ENCODE measurements around the gene WDFY4.
A peak's percentile ranks its signal among the peaks of the same experiment; 100 is the strongest.

Gene WDFY4

DNA sequence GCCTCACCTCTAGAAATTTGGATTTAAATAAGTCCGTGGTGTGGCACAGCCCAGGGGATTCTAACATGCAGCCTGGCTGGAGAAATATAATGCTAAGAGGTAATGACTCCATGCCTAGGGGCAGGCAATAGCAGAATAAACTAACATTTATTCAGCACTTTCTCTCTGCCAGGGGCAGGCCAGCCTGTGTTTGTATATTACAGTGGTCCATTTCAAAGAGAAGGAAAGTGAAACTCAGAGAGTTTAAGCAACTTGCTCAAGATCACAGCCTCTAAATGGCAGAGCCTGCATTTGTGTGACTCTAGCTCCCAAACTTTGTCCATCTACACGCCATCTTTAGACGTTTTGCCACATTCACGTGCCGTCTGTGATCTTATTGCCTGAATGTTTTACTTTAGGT lies 261.7 kb downstream of the WDFY4 start:
- TF ChIP-seq, protein P1, sequence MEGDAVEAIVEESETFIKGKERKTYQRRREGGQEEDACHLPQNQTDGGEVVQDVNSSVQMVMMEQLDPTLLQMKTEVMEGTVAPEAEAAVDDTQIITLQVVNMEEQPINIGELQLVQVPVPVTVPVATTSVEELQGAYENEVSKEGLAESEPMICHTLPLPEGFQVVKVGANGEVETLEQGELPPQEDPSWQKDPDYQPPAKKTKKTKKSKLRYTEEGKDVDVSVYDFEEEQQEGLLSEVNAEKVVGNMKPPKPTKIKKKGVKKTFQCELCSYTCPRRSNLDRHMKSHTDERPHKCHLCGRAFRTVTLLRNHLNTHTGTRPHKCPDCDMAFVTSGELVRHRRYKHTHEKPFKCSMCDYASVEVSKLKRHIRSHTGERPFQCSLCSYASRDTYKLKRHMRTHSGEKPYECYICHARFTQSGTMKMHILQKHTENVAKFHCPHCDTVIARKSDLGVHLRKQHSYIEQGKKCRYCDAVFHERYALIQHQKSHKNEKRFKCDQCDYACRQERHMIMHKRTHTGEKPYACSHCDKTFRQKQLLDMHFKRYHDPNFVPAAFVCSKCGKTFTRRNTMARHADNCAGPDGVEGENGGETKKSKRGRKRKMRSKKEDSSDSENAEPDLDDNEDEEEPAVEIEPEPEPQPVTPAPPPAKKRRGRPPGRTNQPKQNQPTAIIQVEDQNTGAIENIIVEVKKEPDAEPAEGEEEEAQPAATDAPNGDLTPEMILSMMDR (IDR thresholded peaks at IDR 0.05; ENCODE audit: low read depth, low read length, missing control alignments), result no peak
- DNase-seq (ENCODE audit: low read depth), result no peak
- H3K4me3 ChIP-seq (ENCODE audit: low read depth, low read length), result no peak overlapping the region
- in situ Hi-C loops (cut with HindIII; ENCODE audit: low sequenced_read_pairs), result no loop called here

DNA sequence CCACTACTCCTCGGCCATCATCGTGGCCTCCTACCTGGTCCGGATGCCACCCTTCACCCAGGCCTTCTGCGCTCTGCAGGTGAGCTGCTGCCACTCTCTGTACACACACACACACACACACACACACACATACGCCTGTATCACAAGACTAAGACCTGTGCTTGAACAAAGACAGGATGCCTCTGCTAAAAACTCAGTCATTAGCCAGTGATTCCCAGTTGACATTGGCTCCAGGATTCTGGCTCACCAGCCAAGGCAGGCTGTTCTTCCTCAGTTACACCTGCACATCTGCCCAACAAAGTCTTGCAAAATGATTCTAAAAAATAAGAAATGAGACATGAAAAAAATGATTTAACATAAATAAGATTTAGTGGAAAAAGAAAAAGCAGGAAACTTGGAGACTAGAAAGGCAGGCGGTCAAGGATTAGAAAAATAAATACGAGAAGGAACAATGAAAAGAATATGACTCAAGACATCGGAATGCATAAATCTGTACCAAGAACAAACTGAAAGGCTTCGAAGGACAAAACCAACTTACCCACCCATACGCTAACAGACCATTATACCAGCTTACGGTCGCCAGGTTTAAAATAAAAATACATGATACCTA lies 262.3 kb downstream of the WDFY4 start:
- peak; percentile 33 for DNase-seq (ENCODE audit: low read depth)
- in situ Hi-C loops (cut with HindIII; ENCODE audit: low sequenced_read_pairs), result no loop called here
- no peak overlapping the region for H3K4me3 ChIP-seq (ENCODE audit: low read depth, low read length)
- TF ChIP-seq, protein P1 (IDR thresholded peaks at IDR 0.05; ENCODE audit: low read depth, low read length, missing control alignments), result no peak

DNA sequence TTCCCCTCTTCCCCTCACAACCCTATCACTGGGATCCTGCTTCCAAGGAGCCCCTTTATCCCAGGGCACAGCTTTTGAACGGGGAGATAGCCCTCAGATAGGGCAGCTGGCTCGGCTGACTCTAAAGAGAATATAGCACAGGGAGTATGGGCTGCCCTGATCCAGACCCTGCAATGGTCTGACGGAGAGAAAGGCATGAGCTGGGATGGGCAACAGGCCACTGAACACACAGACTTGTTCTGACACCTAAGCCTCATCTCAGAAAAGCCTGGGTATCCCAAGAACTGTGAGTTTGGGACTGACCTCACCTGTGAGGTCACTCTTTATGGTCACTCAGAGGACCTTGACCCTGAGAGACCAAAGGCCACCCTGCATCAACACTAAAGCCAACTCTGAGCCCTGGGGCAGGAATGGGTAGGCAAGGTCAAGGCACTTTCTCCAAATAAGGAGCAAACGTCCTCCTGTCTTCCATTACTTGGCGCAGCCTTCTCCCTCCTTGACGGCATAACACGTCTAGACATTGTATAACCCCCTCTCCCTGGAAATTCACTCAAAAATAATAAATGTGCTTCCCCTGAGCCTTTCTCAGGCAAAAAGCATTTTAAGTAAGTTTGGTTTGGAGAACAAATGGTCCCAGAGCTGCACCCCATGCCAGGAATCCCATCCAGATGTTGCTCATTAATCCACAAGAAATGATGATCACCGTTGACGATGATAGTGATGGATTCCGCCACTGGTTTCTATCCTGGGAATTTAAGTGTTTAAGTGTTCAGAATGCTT lies 263.2 kb downstream of the WDFY4 start:
- DNase-seq (ENCODE audit: low read depth), result no peak
- H3K4me3 ChIP-seq (ENCODE audit: low read depth, low read length), result no peak overlapping the region
- in situ Hi-C loops (cut with HindIII; ENCODE audit: low sequenced_read_pairs), result no loop called here
- TF ChIP-seq, protein P1 (IDR thresholded peaks at IDR 0.05; ENCODE audit: low read depth, low read length, missing control alignments), result no peak

DNA sequence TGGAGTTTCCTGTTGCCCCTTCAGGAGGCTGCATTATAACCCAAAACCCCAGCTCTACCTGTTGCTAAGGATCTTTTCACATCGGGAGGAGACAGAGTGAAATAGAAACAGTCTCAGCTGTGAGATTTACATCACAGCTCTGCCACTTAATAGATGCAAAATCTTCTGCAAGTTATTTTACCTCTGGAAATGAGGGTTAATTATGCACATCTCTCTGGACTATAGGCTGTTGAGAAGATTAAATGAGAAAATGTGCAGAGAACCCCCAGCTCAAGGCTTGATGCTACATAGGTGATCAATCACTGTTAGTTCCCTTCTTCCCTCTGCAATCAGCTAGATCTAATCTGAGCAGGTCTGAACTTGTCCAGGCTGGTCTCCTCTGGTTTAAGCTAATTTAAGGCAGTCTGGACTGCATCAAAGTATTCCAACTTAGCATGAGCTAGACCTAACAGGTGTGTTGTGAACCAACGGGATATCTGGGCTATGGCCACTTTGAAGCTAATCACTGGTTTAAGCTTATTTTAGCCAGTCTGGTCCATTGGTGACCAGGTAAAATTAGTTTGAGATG lies 263.9 kb downstream of the WDFY4 start:
- TF ChIP-seq, protein P1 (IDR thresholded peaks at IDR 0.05; ENCODE audit: low read depth, low read length, missing control alignments), result no peak
- in situ Hi-C loops (cut with HindIII; ENCODE audit: low sequenced_read_pairs), result no loop called here
- no peak overlapping the region for H3K4me3 ChIP-seq (ENCODE audit: low read depth, low read length)
- no peak for DNase-seq (ENCODE audit: low read depth)

DNA sequence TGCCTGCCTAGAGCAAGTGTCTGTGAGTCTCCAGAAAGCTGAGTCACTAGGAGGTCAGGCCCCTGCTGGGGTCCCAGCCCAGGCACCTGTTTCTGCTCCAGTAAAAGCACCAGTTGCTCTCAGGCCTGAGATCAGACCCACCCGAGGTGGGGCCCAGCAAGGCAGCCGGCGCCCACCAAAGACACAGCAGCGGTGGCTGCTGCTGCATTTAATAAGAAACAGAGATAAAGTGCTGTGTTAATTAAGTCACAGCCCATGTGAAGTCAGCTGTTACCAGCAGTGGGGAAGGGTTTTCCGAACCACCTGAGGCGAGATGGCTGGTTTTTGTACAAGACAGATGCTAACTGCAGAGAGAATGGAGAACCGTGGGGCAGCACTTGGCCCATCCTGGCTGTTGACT lies 267.0 kb downstream of the WDFY4 start:
- no peak for DNase-seq (ENCODE audit: low read depth)
- TF ChIP-seq, protein P1 (IDR thresholded peaks at IDR 0.05; ENCODE audit: low read depth, low read length, missing control alignments), result no peak
- in situ Hi-C loops (cut with HindIII; ENCODE audit: low sequenced_read_pairs), result no loop called here
- no peak overlapping the region for H3K4me3 ChIP-seq (ENCODE audit: low read depth, low read length)

DNA sequence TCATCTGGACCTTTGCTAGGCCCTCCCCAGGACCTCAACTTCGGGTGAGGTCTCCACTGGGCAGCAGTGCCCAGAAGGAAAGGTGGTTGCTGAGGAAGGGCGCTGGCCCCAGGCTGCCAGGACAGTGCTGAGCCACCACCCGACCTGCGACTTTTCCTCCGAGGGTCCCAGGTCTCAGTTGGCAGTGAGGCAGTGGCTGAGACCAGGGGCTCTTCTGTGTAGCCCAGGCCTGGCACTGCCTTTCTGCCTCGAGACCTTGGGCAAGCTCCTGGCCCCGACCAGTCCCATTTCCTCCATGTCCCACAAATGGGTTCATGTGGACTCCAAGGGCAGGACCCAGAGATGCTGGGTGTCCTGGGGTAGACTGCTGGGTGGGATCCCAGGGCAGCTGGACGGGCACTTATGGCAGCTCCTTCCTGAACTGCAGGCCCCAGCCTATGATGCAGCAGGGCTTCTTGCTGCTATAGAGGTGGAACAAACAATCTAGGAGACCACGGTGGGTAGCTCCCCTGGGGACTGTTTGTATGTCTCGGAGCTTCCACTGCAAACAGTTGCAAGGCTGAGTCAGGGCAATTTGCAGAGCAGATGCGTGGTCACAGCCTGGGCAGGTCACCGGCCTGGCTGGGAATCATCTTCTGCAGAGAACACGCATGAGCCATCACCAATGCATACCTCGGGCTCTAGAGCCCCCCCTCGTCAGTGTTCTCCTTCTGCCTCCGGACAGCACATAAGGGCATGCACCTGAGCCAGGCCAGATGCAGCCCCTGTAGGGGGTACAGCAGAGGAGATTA lies 272.9 kb downstream of the WDFY4 start:
- H3K4me3 ChIP-seq (ENCODE audit: low read depth, low read length), result no peak overlapping the region
- TF ChIP-seq, protein P1 (IDR thresholded peaks at IDR 0.05; ENCODE audit: low read depth, low read length, missing control alignments), result no peak
- no peak for DNase-seq (ENCODE audit: low read depth)
- in situ Hi-C loops (cut with HindIII; ENCODE audit: low sequenced_read_pairs), result no loop called here
